ENCODE measurements around the gene SPR. TPM values are rescaled to one million over a fixed set of nuclear protein-coding genes. Genes with fewer than 3 reads are reported as not detected.

The SPR gene
- total and polyA plus RNA-seq, 2 of the 13 experiments (the other 11 are each of a cell fraction or from before 2014, with no cell fraction given), result 34.0 to 96.0 TPM

- TF ChIP-seq ZNF556 (CRISPR knock-in tag; IDR thresholded peaks at IDR 0.05; ENCODE audit: borderline replicate concordance) (peak; percentile 83), ZNF292 (CRISPR knock-in tag; IDR thresholded peaks at IDR 0.05; ENCODE audit: borderline replicate concordance, low read depth) (0 out of 2 replicates have a peak, but pooled peaks have one; percentile 32), HNF4G (IDR thresholded peaks at IDR 0.05; ENCODE audit: borderline replicate concordance, low read depth, low read length) (peak; percentile 10; the same call in 1 of the 2 replicates), HNF4G (CRISPR knock-in tag; IDR thresholded peaks at IDR 0.05; ENCODE audit: borderline replicate concordance, low read depth) (no peak), MLX (CRISPR knock-in tag; IDR thresholded peaks at IDR 0.05) (0 out of 2 replicates have a peak, but pooled peaks have one; percentile 12), ZNF792 (CRISPR knock-in tag; IDR thresholded peaks at IDR 0.05) (peak; percentile 16; the same call in 1 of the 2 replicates), PATZ1 (CRISPR knock-in tag; IDR thresholded peaks at IDR 0.05) (peak; percentile 68), SIN3B (IDR thresholded peaks at IDR 0.05; ENCODE audit: low read length) (no peak), DNMT1 (CRISPR knock-in tag; IDR thresholded peaks at IDR 0.05) (no peak; the same call in 1 of the 2 replicates), ZNF670 (CRISPR knock-in tag; IDR thresholded peaks at IDR 0.05; ENCODE audit: borderline replicate concordance) (no peak), MTA3 (CRISPR knock-in tag; IDR thresholded peaks at IDR 0.05) (no peak), RXRA (CRISPR knock-in tag; IDR thresholded peaks at IDR 0.05) (0 out of 2 replicates have a peak, but pooled peaks have one; percentile 57), GATAD1 (CRISPR knock-in tag; IDR thresholded peaks at IDR 0.05) (no peak), ZNF616 (CRISPR knock-in tag; IDR thresholded peaks at IDR 0.05; ENCODE audit: low read depth) (0 out of 2 replicates have a peak, but pooled peaks have one; percentile 19), ZNF34 (CRISPR knock-in tag; IDR thresholded peaks at IDR 0.05; ENCODE audit: borderline replicate concordance) (peak; percentile 93; the same call in 1 of the 2 replicates), SSRP1 (CRISPR knock-in tag; IDR thresholded peaks at IDR 0.05) (no peak), NFIC (IDR thresholded peaks at IDR 0.05; ENCODE audit: low read length) (no peak), FOXJ3 (CRISPR knock-in tag; IDR thresholded peaks at IDR 0.05; ENCODE audit: borderline replicate concordance) (0 out of 2 replicates have a peak, but pooled peaks have one; percentile 36), SP1 (IDR thresholded peaks at IDR 0.05) (no peak), SP1 (CRISPR knock-in tag; IDR thresholded peaks at IDR 0.05) (peak; percentile 70; the same call in 1 of the 2 replicates), BATF2 (CRISPR knock-in tag; IDR thresholded peaks at IDR 0.05) (0 out of 2 replicates have a peak, but pooled peaks have one; percentile 80), MATR3 (CRISPR knock-in tag; IDR thresholded peaks at IDR 0.05) (no peak), KLF15 (CRISPR knock-in tag; IDR thresholded peaks at IDR 0.05; ENCODE audit: borderline replicate concordance) (peak; percentile 58; the same call in 1 of the 2 replicates)
- TF ChIP-seq, protein P1, sequence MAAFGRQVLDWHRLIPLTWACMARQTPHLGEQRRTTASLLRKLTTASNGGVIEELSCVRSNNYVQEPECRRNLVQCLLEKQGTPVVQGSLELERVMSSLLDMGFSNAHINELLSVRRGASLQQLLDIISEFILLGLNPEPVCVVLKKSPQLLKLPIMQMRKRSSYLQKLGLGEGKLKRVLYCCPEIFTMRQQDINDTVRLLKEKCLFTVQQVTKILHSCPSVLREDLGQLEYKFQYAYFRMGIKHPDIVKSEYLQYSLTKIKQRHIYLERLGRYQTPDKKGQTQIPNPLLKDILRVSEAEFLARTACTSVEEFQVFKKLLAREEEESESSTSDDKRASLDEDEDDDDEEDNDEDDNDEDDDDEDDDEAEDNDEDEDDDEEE (CRISPR knock-in tag; IDR thresholded peaks at IDR 0.05), result peak; percentile 78
Measured at GRCh38 chr2:72887032-72887739, at the start of gene SPR (continued).
